ENCODE results near the gene DNTT.

DNA sequence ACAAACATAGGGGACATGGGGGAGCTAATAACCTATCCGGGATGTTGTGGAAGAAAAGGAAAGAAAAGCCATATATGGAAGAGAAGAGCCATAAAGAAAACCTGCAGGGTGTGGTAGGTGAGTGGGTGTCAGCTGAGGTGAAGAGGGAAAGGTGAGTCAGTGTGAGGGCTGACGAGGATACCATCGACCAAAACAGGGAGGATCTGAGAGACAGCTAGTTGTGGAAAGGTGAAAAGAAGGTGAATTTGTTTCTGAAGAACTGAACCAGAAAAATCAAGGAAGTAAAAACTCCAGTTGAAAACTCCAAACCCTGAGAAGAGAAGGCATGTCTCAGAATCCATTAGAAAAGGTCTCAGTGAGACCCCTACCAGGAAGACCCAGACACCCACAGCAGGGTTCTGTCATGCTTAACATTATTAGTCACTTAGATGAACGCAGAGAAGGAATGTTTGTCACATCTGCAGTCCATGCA, 37.0 kb upstream of the DNTT start:
- TF ChIP-seq, protein P1, sequence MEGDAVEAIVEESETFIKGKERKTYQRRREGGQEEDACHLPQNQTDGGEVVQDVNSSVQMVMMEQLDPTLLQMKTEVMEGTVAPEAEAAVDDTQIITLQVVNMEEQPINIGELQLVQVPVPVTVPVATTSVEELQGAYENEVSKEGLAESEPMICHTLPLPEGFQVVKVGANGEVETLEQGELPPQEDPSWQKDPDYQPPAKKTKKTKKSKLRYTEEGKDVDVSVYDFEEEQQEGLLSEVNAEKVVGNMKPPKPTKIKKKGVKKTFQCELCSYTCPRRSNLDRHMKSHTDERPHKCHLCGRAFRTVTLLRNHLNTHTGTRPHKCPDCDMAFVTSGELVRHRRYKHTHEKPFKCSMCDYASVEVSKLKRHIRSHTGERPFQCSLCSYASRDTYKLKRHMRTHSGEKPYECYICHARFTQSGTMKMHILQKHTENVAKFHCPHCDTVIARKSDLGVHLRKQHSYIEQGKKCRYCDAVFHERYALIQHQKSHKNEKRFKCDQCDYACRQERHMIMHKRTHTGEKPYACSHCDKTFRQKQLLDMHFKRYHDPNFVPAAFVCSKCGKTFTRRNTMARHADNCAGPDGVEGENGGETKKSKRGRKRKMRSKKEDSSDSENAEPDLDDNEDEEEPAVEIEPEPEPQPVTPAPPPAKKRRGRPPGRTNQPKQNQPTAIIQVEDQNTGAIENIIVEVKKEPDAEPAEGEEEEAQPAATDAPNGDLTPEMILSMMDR (conservative IDR thresholded peaks at IDR 0.05 in 1 of 2, IDR thresholded peaks at IDR 0.05 in 1 of 2; ENCODE audit: extremely low read depth in 1 of 2, insufficient read depth in 1 of 2, low read depth in 1 of 2, low read length in 2 of 2): no peak
- no peak for TF ChIP-seq EZH2 (IDR thresholded peaks at IDR 0.05; ENCODE audit: borderline replicate concordance, low read length)
